ENCODE data around the gene RPTN.

GRCh38 chr1:152112885-152113432, 46.1 kb downstream of the RPTN start:
- TF ChIP-seq POLR2A (IDR thresholded peaks at IDR 0.05; ENCODE audit: borderline replicate concordance, extremely low read depth, insufficient read depth, insufficient read length) (no peak), EZH2 (IDR thresholded peaks at IDR 0.05) (no peak), POLR2AphosphoS5 (IDR thresholded peaks at IDR 0.05; ENCODE audit: low read depth, low read length) (no peak), FOSL1 (IDR thresholded peaks at IDR 0.05; ENCODE audit: low read depth) (no peak), CTCF (IDR thresholded peaks at IDR 0.05 in 2 of 3, conservative IDR thresholded peaks at IDR 0.05 in 1 of 3; ENCODE audit: borderline replicate concordance in 1 of 3, insufficient read depth in 1 of 3, low read depth in 2 of 3, low read length in 2 of 3) (no peak), JUND (IDR thresholded peaks at IDR 0.05) (no peak), REST (IDR thresholded peaks at IDR 0.05; ENCODE audit: low read depth) (no peak), EZH2phosphoT487 (IDR thresholded peaks at IDR 0.05; ENCODE audit: borderline replicate concordance) (no peak), MAX (IDR thresholded peaks at IDR 0.05) (no peak), EGR1 (IDR thresholded peaks at IDR 0.05; ENCODE audit: low read depth) (no peak), ZBTB33 (IDR thresholded peaks at IDR 0.05; ENCODE audit: extremely low read depth, insufficient replicate concordance, low read length) (no peak), SP1 (IDR thresholded peaks at IDR 0.05; ENCODE audit: low read depth) (no peak)
